SU-DHL-6 (cell line): Measurements from ENCODE around the gene TENM4.

Source experiments
- EZH2phosphoT487 ChIP-seq: fragments of 200-600 bp; sonication (generic), shearing (Covaris generic); conservative IDR thresholded peaks from 2 replicates; pipeline ENCODE4 v1.6.1; 2018; ENCODE audit warnings: mild to moderate bottlenecking, antibody characterized with exemption, low read length, moderate library complexity, mixed read lengths
- TF ChIP-seq, protein P1 (sequence below): fragments of 200-600 bp; sonication (generic); IDR thresholded peaks from one replicate; pipeline ENCODE4 v1.5.1; 2017; ENCODE audit warnings: antibody characterized with exemption, mild to moderate bottlenecking, low read length, moderate library complexity; ENCODE audit not compliant: insufficient read depth, poor library complexity, severe bottlenecking

DNA sequence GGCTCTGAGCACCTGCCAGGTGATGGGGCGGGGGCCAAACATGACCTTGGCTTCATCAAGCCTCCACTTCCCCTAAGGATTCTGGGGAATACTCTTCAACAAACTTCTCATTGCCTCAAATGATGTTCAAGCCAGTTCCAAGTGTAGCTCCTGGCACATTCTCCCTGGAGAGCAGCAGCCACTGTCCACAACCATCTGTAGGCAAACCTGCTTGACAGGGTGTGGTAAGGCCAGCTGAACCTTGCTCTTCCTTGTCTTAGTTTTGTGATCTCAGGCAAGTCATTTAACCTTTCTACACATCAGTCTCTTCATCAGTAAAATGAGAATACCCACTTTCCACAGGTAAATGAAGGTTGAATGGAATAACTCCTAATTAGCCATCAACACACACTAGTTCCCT, 323.3 kb downstream of the TENM4 start:
- TF ChIP-seq, protein P1, sequence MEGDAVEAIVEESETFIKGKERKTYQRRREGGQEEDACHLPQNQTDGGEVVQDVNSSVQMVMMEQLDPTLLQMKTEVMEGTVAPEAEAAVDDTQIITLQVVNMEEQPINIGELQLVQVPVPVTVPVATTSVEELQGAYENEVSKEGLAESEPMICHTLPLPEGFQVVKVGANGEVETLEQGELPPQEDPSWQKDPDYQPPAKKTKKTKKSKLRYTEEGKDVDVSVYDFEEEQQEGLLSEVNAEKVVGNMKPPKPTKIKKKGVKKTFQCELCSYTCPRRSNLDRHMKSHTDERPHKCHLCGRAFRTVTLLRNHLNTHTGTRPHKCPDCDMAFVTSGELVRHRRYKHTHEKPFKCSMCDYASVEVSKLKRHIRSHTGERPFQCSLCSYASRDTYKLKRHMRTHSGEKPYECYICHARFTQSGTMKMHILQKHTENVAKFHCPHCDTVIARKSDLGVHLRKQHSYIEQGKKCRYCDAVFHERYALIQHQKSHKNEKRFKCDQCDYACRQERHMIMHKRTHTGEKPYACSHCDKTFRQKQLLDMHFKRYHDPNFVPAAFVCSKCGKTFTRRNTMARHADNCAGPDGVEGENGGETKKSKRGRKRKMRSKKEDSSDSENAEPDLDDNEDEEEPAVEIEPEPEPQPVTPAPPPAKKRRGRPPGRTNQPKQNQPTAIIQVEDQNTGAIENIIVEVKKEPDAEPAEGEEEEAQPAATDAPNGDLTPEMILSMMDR = no peak
- TF ChIP-seq EZH2phosphoT487 = no peak
